HepG2 (cell line): ENCODE results near the gene NAXD. TPM values are rescaled to one million over a fixed set of nuclear protein-coding genes. Genes with fewer than 3 reads are reported as not detected.

Experiments used
- HCFC1 ChIP-seq: fragments of 150-350 bp; IDR thresholded peaks from 2 replicates; pipeline ENCODE4 v1.6.1; 2014; ENCODE audit warnings: low read depth, low read length
- HNRNPL ChIP-seq: fragments of 200-400 bp; formaldehyde crosslinking; IDR thresholded peaks from 2 replicates; pipeline ENCODE4 v1.6.1; 2017; ENCODE audit warnings: mild to moderate bottlenecking, low read depth, low read length
- MYNN ChIP-seq: sonication (generic); formaldehyde crosslinking; IDR thresholded peaks from 2 replicates; pipeline ENCODE4 v1.4.0; 2020; ENCODE audit warnings: mild to moderate bottlenecking, low read depth, missing genetic modification reagents
- NCOR1 ChIP-seq: fragments of 200-600 bp; sonication (generic); IDR thresholded peaks from 2 replicates; pipeline ENCODE4 v1.7.0; 2017; ENCODE audit warnings: antibody characterized with exemption, low read length, borderline replicate concordance
- NFE2 ChIP-seq: sonication (generic); formaldehyde crosslinking; IDR thresholded peaks from 2 replicates; pipeline ENCODE4 v1.4.0; 2020; ENCODE audit warnings: missing genetic modification reagents
- NR2F6 ChIP-seq, 2 experiments: IDR thresholded peaks; 2 replicates each; pipeline ENCODE4 v1.6.1; 2016; ENCODE audit warnings: antibody characterized with exemption in 1 of 2, mild to moderate bottlenecking in 1 of 2
- ONECUT2 ChIP-seq: sonication (generic); formaldehyde crosslinking; IDR thresholded peaks from 2 replicates; pipeline ENCODE4 v1.4.0; 2020; ENCODE audit warnings: missing genetic modification reagents
- PHF21A ChIP-seq: sonication (generic); formaldehyde crosslinking; IDR thresholded peaks from 2 replicates; pipeline ENCODE4 v1.5.0; 2020; ENCODE audit warnings: mild to moderate bottlenecking, missing genetic modification reagents
- RARA ChIP-seq: IDR thresholded peaks from 2 replicates; pipeline ENCODE4 v1.6.1; 2016; ENCODE audit warnings: missing genetic modification reagents, missing compliant biosample characterization
- RELA ChIP-seq: sonication (generic); formaldehyde crosslinking; IDR thresholded peaks from 2 replicates; pipeline ENCODE4 v1.4.0; 2020; ENCODE audit warnings: missing genetic modification reagents
- SALL1 ChIP-seq: sonication (generic); formaldehyde crosslinking; IDR thresholded peaks from 2 replicates; pipeline ENCODE4 v1.8.0; 2022; ENCODE audit warnings: mild to moderate bottlenecking, missing genetic modification reagents
- SAP130 ChIP-seq: IDR thresholded peaks from 2 replicates; pipeline ENCODE4 v1.6.1; 2016; ENCODE audit warnings: low read depth
- TBX3 ChIP-seq: fragments of 450-650 bp; IDR thresholded peaks from 2 replicates; pipeline ENCODE4 v1.6.1; 2017; ENCODE audit warnings: antibody characterized with exemption, mild to moderate bottlenecking, inconsistent platforms, borderline replicate concordance
- TEAD3 ChIP-seq: optimal IDR thresholded peaks from 2 replicates; pipeline ENCODE3; 2016; ENCODE audit warnings: borderline replicate concordance
- TGIF2 ChIP-seq: IDR thresholded peaks from 2 replicates; pipeline ENCODE4 v1.6.1; 2016; ENCODE audit warnings: control low read depth, missing compliant biosample characterization
- YY1 ChIP-seq: IDR thresholded peaks from 2 replicates; pipeline ENCODE4 v1.6.1; 2011; ENCODE audit warnings: low read length, low read depth, moderate library complexity, mild to moderate bottlenecking; ENCODE audit not compliant: insufficient read depth, insufficient replicate concordance
- ZFP36L2 ChIP-seq: sonication (generic); formaldehyde crosslinking; IDR thresholded peaks from 2 replicates; pipeline ENCODE4 v1.4.0; 2020; ENCODE audit warnings: missing genetic modification reagents
- ZNF121 ChIP-seq: sonication (generic); formaldehyde crosslinking; IDR thresholded peaks from 2 replicates; pipeline ENCODE4 v1.5.0; 2020; ENCODE audit warnings: mild to moderate bottlenecking, missing genetic modification reagents
- ZNF235 ChIP-seq: sonication (generic); formaldehyde crosslinking; IDR thresholded peaks from 2 replicates; pipeline ENCODE4 v1.8.1; 2023; ENCODE audit warnings: mild to moderate bottlenecking, missing genetic modification reagents, borderline replicate concordance
- ZNF703 ChIP-seq: sonication (generic); formaldehyde crosslinking; IDR thresholded peaks from 2 replicates; pipeline ENCODE4 v1.5.1; 2020; ENCODE audit warnings: missing genetic modification reagents, mild to moderate bottlenecking, moderate library complexity, borderline replicate concordance
- ZNF777 ChIP-seq: sonication (generic); formaldehyde crosslinking; IDR thresholded peaks from 2 replicates; pipeline ENCODE4 v1.4.0; 2020; ENCODE audit warnings: missing genetic modification reagents
- polyA plus RNA-seq, 8 experiments: library from polyadenylated mRNA; depleted of rRNA in 3 of 8; stranded (reverse) in 7 of 8; unstranded in 1 of 8; fragments of >200 nt; fragmentation: Illumina TruSeq in 4 of 8; extraction: Trizol in 4 of 8; gene quantifications; 2 replicates each; pipeline versions ENCODE4 v1.2.1 to v1.2.3, GENCODE V29; 2011 to 2016; ENCODE audit warnings: low read depth in 4 of 8, missing spikeins in 1 of 8, mixed read lengths in 1 of 8; ENCODE audit not compliant: insufficient read depth in 1 of 8
- total RNA-seq, 5 experiments: library from RNA; depleted of rRNA; stranded (reverse); fragments of >200 nt; fragmentation: Illumina TruSeq; extraction: Trizol; gene quantifications; 2 replicates each; pipeline ENCODE4 v1.2.3, GENCODE V29; 2016; ENCODE audit warnings: low read depth in 1 of 5
- TF ChIP-seq, protein P1 (sequence below): sonication (generic); IDR thresholded peaks from 2 replicates; pipeline ENCODE4 v1.6.1; 2016; ENCODE audit warnings: low read depth, borderline replicate concordance
- TF ChIP-seq, protein P2 (sequence below): sonication (generic); formaldehyde crosslinking; IDR thresholded peaks from 2 replicates; pipeline ENCODE4 v1.4.0; 2020; ENCODE audit warnings: missing genetic modification reagents
- TF ChIP-seq, protein P3 (sequence below): sonication (generic); formaldehyde crosslinking; IDR thresholded peaks from 2 replicates; pipeline ENCODE4 v1.5.1; 2020; ENCODE audit warnings: mild to moderate bottlenecking, missing genetic modification reagents
- TF ChIP-seq, protein P4 (sequence below): sonication (generic); formaldehyde crosslinking; IDR thresholded peaks from 2 replicates; pipeline ENCODE4 v1.5.0; 2020; ENCODE audit warnings: mild to moderate bottlenecking, missing genetic modification reagents

NAXD gene
- total and polyA plus RNA-seq, 2 of the 13 experiments (the other 11 are each of a cell fraction or from before 2014, with no cell fraction given), result 19.0 to 23.2 TPM

DNA sequence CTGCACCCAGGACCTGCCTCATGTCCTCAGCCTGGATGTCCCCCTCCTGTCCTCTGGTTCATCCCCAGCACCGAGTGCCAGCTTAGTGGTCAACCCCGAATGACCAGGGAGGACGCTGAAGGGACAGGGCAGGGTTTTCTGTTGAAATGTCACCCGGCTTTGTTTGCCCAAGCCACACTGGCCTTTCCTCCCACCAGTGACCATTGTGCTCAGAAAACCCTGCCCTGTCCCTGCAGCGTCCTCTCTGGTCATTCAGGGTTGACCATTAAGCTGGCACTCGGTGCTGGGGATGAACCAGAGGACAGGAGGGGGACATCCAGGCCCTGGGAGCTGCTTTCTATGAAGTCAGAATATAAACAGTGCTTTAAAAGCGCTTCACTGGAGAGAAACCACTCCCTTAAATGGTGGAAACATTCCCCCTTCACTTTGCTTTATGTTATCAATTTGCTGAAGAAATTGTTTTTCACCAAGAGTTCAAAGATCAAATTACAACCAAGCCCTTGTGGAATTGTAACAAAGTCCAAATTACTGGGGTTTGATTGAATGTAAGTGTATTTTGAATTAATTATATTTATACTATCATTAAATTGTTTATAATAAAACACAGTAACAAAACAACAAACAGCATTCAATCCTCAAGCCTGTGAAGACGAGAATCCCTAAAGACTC lies 69.2 kb downstream of the NAXD start (continued):
- peak; percentile 12 for TF ChIP-seq YY1
- no peak for TF ChIP-seq ZNF777 (CRISPR knock-in tag)
- TF ChIP-seq MYNN (CRISPR knock-in tag), result no peak
- TF ChIP-seq NR2F6 (IDR thresholded peaks at IDR 0.05), result no peak
- peak; percentile 27; the same call in 1 of the 2 replicates for TF ChIP-seq NR2F6 (CRISPR knock-in tag; IDR thresholded peaks at IDR 0.05)
- no peak for TF ChIP-seq ZNF703 (CRISPR knock-in tag)
- TF ChIP-seq HNRNPL, result 0 out of 2 replicates have a peak, but pooled peaks have one; percentile 40
- 0 out of 2 replicates have a peak, but pooled peaks have one; percentile 24 for TF ChIP-seq TGIF2
- TF ChIP-seq TBX3, result no peak
- peak; percentile 22 for TF ChIP-seq PHF21A (CRISPR knock-in tag)
- no peak for TF ChIP-seq RELA
- TF ChIP-seq ZFP36L2, result no peak
- no peak for TF ChIP-seq ONECUT2 (CRISPR knock-in tag)
- TF ChIP-seq, protein P1, sequence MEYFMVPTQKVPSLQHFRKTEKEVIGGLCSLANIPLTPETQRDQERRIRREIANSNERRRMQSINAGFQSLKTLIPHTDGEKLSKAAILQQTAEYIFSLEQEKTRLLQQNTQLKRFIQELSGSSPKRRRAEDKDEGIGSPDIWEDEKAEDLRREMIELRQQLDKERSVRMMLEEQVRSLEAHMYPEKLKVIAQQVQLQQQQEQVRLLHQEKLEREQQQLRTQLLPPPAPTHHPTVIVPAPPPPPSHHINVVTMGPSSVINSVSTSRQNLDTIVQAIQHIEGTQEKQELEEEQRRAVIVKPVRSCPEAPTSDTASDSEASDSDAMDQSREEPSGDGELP, result no peak
- TF ChIP-seq, protein P2, sequence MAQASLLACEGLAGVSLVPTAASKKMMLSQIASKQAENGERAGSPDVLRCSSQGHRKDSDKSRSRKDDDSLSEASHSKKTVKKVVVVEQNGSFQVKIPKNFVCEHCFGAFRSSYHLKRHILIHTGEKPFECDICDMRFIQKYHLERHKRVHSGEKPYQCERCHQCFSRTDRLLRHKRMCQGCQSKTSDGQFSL (CRISPR knock-in tag), result no peak
- TF ChIP-seq SAP130, result peak; percentile 34; the same call in 1 of the 2 replicates
- TF ChIP-seq HCFC1, result no peak
- TF ChIP-seq ZNF121 (CRISPR knock-in tag), result 0 out of 2 replicates have a peak, but pooled peaks have one; percentile 11
- peak; percentile 65 for TF ChIP-seq NCOR1
- TF ChIP-seq TEAD3, result peak; percentile 14
- TF ChIP-seq, protein P3, sequence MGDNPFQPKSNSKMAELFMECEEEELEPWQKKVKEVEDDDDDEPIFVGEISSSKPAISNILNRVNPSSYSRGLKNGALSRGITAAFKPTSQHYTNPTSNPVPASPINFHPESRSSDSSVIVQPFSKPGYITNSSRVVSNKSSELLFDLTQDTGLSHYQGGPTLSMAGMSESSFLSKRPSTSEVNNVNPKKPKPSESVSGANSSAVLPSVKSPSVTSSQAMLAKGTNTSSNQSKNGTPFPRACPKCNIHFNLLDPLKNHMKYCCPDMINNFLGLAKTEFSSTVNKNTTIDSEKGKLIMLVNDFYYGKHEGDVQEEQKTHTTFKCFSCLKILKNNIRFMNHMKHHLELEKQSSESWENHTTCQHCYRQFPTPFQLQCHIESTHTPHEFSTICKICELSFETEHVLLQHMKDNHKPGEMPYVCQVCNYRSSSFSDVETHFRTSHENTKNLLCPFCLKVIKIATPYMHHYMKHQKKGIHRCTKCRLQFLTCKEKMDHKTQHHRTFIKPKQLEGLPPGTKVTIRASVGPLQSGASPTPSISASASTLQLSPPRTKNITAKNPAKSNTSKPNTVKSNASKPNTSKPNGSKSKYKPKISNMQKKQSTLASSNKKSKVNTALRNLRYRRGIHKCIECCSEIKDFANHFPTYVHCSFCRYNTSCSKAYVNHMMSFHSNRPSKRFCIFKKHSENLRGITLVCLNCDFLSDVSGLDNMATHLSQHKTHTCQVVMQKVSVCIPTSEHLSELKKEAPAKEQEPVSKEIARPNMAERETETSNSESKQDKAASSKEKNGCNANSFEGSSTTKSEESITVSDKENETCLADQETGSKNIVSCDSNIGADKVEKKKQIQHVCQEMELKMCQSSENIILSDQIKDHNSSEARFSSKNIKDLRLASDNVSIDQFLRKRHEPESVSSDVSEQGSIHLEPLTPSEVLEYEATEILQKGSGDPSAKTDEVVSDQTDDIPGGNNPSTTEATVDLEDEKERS (CRISPR knock-in tag), result 0 out of 2 replicates have a peak, but pooled peaks have one; percentile 5
- TF ChIP-seq SALL1 (CRISPR knock-in tag), result peak; percentile 56; the same call in 1 of the 2 replicates
- no peak for TF ChIP-seq NFE2 (CRISPR knock-in tag)
- TF ChIP-seq ZNF235 (CRISPR knock-in tag), result no peak
- TF ChIP-seq, protein P4, sequence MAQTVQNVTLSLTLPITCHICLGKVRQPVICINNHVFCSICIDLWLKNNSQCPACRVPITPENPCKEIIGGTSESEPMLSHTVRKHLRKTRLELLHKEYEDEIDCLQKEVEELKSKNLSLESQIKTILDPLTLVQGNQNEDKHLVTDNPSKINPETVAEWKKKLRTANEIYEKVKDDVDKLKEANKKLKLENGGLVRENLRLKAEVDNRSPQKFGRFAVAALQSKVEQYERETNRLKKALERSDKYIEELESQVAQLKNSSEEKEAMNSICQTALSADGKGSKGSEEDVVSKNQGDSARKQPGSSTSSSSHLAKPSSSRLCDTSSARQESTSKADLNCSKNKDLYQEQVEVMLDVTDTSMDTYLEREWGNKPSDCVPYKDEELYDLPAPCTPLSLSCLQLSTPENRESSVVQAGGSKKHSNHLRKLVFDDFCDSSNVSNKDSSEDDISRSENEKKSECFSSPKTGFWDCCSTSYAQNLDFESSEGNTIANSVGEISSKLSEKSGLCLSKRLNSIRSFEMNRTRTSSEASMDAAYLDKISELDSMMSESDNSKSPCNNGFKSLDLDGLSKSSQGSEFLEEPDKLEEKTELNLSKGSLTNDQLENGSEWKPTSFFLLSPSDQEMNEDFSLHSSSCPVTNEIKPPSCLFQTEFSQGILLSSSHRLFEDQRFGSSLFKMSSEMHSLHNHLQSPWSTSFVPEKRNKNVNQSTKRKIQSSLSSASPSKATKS (CRISPR knock-in tag), result no peak
- TF ChIP-seq RARA (CRISPR knock-in tag), result peak; percentile 49; the same call in 1 of the 2 replicates
